HG03378 (cell line): ENCODE results near the gene COG1.

Experiments
- ATAC-seq: cut with Tn5 transposase; IDR thresholded peaks from one replicate; pipeline ENCODE4 v1.9.1; 2021; ENCODE audit warnings: mild to moderate bottlenecking, moderate library complexity; ENCODE audit not compliant: unreplicated experiment

Gene COG1

GRCh38 chr17:73166731-73167581 lies 25.9 kb upstream of the COG1 start:
- peak; percentile 56 for ATAC-seq

- ATAC-seq: no peak
These were observed 24.2 kb upstream of the COG1 start for GRCh38 chr17:73168667-73169066.

GRCh38 chr17:73170324-73170723 lies 22.5 kb upstream of the COG1 start:
- no peak for ATAC-seq

- no peak for ATAC-seq
These were observed 20.6 kb upstream of the COG1 start for GRCh38 chr17:73172252-73172651.

- no peak for ATAC-seq
These were observed 18.7 kb upstream of the COG1 start for GRCh38 chr17:73174126-73174525.

GRCh38 chr17:73175962-73176565 lies 16.8 kb upstream of the COG1 start:
- no peak for ATAC-seq

GRCh38 chr17:73179387-73179786 lies 13.5 kb upstream of the COG1 start:
- no peak for ATAC-seq

- no peak for ATAC-seq
These were observed 13.0 kb upstream of the COG1 start for GRCh38 chr17:73179878-73180277.

- no peak for ATAC-seq
These were observed 10.1 kb upstream of the COG1 start for GRCh38 chr17:73182616-73183310.

GRCh38 chr17:73184136-73184993 lies 8.5 kb upstream of the COG1 start:
- no peak for ATAC-seq

- no peak for ATAC-seq
These were observed 6.4 kb upstream of the COG1 start for GRCh38 chr17:73186283-73187050.

- ATAC-seq: no peak
These were observed 5.6 kb upstream of the COG1 start for GRCh38 chr17:73187203-73187769.

GRCh38 chr17:73188011-73188410 lies 4.8 kb upstream of the COG1 start:
- no peak for ATAC-seq

- ATAC-seq: no peak
These were observed 3.3 kb upstream of the COG1 start for GRCh38 chr17:73189417-73190099.

- ATAC-seq: peak; percentile 50
These were observed 1.2 kb upstream of the COG1 start for GRCh38 chr17:73191443-73192205.

GRCh38 chr17:73192206-73192893 lies 505 bp upstream of the COG1 start:
- ATAC-seq: peak; percentile 39

GRCh38 chr17:73194514-73195222 lies 1.8 kb downstream of the COG1 start:
- no peak for ATAC-seq
